Karpas-422 (cell line): Measurements from ENCODE around the gene MARS1. TPM values are rescaled to one million over a fixed set of nuclear protein-coding genes. Genes with fewer than 3 reads are reported as not detected.
"Not testable (repeated sequence)": the region's sequence is repeated elsewhere in the genome, so short reads cannot be mapped to it uniquely, and the experiment has no call there.

Experiments
- DNase-seq: peaks from one replicate; pipeline ENCODE4 v3.0.0-alpha.2; 2015
- H2AFZ ChIP-seq: fragments of 200-600 bp; sonication (generic); 2 replicates; pipeline ENCODE4 v1.6.1; 2014; ENCODE audit warnings: antibody characterized with exemption, low read length, mixed read lengths
- H3K27ac ChIP-seq: fragments of 200-600 bp; sonication (generic); 2 replicates; pipeline ENCODE4 v1.5.1; 2014; ENCODE audit warnings: mild to moderate bottlenecking, low read length, moderate library complexity
- H3K27me3 ChIP-seq: fragments of 200-600 bp; sonication (generic); 2 replicates; pipeline ENCODE4 v1.6.1; 2014; ENCODE audit warnings: low read length, mixed read lengths
- H3K36me3 ChIP-seq: fragments of 200-600 bp; sonication (generic); 2 replicates; pipeline ENCODE4 v1.6.1; 2014; ENCODE audit warnings: low read length, mixed read lengths; ENCODE audit not compliant: insufficient read depth
- H3K4me1 ChIP-seq: fragments of 200-600 bp; sonication (generic); 2 replicates; pipeline ENCODE4 v1.6.1; 2014; ENCODE audit warnings: mild to moderate bottlenecking, low read length, mixed read lengths
- H3K4me2 ChIP-seq: fragments of 200-600 bp; sonication (generic); 2 replicates; pipeline ENCODE4 v1.6.1; 2014; ENCODE audit warnings: low read length, low read depth, mild to moderate bottlenecking; ENCODE audit not compliant: poor library complexity, severe bottlenecking
- H3K4me3 ChIP-seq: fragments of 200-600 bp; sonication (generic); 2 replicates; pipeline ENCODE4 v1.5.1; 2014; ENCODE audit warnings: mild to moderate bottlenecking, antibody characterized with exemption, low read length, mixed read lengths
- H3K79me2 ChIP-seq: fragments of 200-600 bp; sonication (generic); 2 replicates; pipeline ENCODE4 v1.6.1; 2014; ENCODE audit warnings: mild to moderate bottlenecking, low read length, mixed read lengths
- H3K9ac ChIP-seq: fragments of 200-600 bp; sonication (generic); 2 replicates; pipeline ENCODE4 v1.6.0; 2014; ENCODE audit warnings: low read length
- H3K9me2 ChIP-seq: fragments of 200-600 bp; sonication (generic), shearing (Covaris generic); replicated peaks from 2 replicates; pipeline ENCODE4 v1.6.0; 2014; ENCODE audit warnings: mild to moderate bottlenecking, low read length, moderate library complexity; ENCODE audit not compliant: insufficient read depth
- H3K9me3 ChIP-seq: fragments of 300-700, 200-600 bp; sonication (generic); 2 replicates; pipeline ENCODE4 v1.6.1; 2014; ENCODE audit warnings: low read length, mixed read lengths
- H4K20me1 ChIP-seq: fragments of 200-600 bp; sonication (generic); 2 replicates; pipeline ENCODE4 v1.6.1; 2014; ENCODE audit warnings: mild to moderate bottlenecking, antibody characterized with exemption, low read length, low read depth; ENCODE audit not compliant: insufficient read depth
- total RNA-seq: library from RNA; depleted of rRNA; stranded (reverse); fragments of >200 nt; shearing (Covaris generic); gene quantifications from 2 replicates; pipeline ENCODE4 v1.2.3, GENCODE V29; 2014; ENCODE audit warnings: low replicate concordance

Gene MARS1
- total RNA-seq, 1 experiment from 2014 or later: 204 TPM

DNA sequence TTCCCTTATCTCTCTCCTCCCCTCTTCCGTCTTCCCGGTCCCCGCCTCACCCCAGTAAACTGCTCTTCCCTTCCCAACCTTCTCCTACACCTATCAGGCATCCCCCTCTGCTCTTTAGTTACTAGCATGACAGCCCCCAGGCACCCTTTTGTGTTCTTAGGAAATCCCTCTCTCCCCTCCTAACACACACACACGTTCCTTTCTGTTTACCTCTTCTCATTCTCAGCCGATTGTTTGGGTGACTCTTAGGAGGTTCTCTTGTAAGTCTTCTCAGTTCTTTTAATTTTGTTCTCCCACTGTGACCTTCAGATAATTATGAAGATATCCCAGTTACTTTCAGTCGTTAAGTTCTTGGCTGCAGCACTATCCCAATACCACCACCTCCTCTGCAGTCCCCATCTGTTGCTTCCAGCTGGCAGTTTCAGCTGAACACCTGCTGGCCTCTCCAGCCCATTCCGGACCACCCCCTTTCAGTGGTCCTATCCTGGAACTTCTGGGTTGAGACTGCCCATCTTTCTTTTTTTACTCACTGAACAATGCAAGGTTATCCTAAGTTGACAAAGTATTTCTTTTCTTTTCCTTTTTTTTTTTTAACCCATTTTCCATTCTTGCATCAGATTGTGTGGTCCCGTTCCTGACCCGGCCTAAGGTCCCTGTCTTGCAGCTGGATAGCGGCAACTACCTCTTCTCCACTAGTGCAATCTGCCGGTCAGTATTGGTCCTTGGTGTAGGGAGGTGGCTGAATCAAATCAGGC, 711 bp downstream of the MARS1 start:
- Histone ChIP-seq H3K27ac (peak overlapping the region; percentile 70; the same call in 1 of the 2 replicates), H3K9me3 (no peaks in the 10 kb centered on the region), H3K4me1 (peaks cover 14% of the 10 kb centered on the region), H3K36me3 (peaks cover 35% of the 10 kb centered on the region), H3K4me2 (peak overlapping the region; percentile 83), H2AFZ (no peak overlapping the region), H3K4me3 (peak overlapping the region; percentile 93), H3K27me3 (no peaks in the 10 kb centered on the region), H3K9me2 (no peaks in the 10 kb centered on the region), H4K20me1 (peaks cover 8% of the 10 kb centered on the region; the same call in 1 of the 2 replicates), H3K79me2 (peaks cover 26% of the 10 kb centered on the region), H3K9ac (peak overlapping the region; percentile 89)
- DNase-seq: no peak

DNA sequence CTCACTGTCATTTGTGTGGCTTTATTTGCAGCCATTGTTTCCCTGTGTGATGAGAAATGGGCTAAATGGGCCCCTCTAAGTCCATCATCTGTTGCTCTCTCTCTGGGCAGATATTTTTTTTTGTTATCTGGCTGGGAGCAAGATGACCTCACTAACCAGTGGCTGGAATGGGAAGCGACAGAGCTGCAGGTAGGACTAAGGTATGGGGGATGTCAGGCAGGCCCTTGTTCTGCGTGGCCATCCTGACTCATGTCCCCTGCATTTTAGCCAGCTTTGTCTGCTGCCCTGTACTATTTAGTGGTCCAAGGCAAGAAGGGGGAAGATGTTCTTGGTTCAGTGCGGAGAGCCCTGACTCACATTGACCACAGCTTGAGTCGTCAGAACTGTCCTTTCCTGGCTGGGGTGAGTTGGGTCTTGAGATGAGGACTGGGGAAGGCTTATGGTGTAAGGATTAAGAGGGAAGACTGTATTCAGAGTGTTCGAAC, 1.3 kb downstream of the MARS1 start:
- Histone ChIP-seq H3K4me2 (peak overlapping the region; percentile 83), H3K9me2 (no peaks in the 10 kb centered on the region), H3K4me1 (peaks cover 14% of the 10 kb centered on the region), H3K27ac (peak overlapping the region; percentile 70; the same call in 1 of the 2 replicates), H3K4me3 (peak overlapping the region; percentile 93), H3K9ac (peak overlapping the region; percentile 89), H3K27me3 (no peaks in the 10 kb centered on the region), H3K36me3 (peaks cover 38% of the 10 kb centered on the region), H2AFZ (no peak overlapping the region), H3K9me3 (no peaks in the 10 kb centered on the region), H4K20me1 (peaks cover 8% of the 10 kb centered on the region; the same call in 1 of the 2 replicates), H3K79me2 (peaks cover 26% of the 10 kb centered on the region)
- no peak for DNase-seq

DNA sequence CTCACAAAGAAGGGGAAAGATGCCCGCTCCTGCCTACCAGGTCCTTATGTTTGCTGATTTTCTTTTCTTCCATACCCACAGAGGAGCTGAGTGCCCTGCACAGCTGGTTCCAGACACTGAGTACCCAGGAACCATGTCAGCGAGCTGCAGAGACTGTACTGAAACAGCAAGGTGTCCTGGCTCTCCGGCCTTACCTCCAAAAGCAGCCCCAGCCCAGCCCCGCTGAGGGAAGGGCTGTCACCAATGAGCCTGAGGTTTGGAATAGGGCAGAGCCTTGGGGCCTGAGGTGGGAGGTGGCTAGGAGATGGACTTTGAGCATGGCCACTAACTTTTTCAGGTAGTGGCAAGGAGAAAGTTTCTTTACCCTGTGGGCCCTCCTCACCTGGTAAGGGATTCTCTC, 2.3 kb downstream of the MARS1 start:
- no peaks in the 10 kb centered on the region for H3K27me3 ChIP-seq
- H3K36me3 ChIP-seq: peaks cover 38% of the 10 kb centered on the region
- H2AFZ ChIP-seq: no peak overlapping the region
- no peaks in the 10 kb centered on the region for H3K9me2 ChIP-seq
- no peaks in the 10 kb centered on the region for H3K9me3 ChIP-seq
- peaks cover 8% of the 10 kb centered on the region; the same call in 1 of the 2 replicates for H4K20me1 ChIP-seq
- peaks cover 26% of the 10 kb centered on the region for H3K79me2 ChIP-seq
- H3K4me3 ChIP-seq: no peak overlapping the region
- H3K4me1 ChIP-seq: peaks cover 14% of the 10 kb centered on the region
- H3K27ac ChIP-seq: no peak overlapping the region
- DNase-seq: no peak
- H3K4me2 ChIP-seq: no peak overlapping the region
- no peak overlapping the region for H3K9ac ChIP-seq

DNA sequence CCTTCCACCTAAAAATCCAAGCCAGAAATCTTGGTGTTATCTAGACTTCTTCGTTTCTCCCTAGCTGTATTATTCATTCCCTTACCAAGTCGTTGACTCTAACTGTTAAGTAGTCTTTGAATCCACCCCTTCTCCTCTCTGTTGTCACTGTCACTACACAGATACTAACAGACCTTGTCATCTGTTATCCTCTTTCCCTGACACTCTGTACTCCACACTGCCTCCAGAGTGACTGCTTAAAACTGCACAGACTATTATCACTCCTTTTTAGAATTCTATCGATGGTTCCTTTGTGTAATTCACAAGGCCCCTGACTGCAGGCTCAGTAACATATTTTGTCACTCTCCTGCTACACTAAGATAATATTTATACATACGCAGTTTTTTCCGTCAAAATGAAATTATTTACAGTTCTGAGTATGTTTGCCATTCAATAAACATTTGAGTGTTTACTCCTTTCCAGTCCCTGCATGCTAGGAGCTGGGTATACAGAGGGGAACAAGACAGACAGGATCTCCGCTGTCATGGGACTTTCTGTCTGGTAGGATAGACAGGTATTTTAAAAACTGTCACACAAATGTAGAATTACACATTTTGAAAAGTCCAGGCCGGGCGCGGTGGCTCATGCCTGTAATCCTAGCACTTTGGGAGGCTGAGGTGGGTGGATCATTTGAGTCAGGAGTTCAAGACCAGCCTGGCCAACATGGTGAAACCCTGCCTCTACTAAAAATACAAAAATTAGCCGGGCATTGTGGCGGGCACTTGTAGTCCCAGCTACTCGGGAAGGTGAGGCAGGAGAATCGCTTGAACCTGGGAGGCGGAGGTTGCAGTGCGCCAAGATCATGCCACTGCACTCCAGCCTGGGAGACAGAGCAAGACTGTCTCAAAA, 3.8 kb downstream of the MARS1 start:
- DNase-seq: no peak
- peaks cover 38% of the 10 kb centered on the region for H3K36me3 ChIP-seq

DNA sequence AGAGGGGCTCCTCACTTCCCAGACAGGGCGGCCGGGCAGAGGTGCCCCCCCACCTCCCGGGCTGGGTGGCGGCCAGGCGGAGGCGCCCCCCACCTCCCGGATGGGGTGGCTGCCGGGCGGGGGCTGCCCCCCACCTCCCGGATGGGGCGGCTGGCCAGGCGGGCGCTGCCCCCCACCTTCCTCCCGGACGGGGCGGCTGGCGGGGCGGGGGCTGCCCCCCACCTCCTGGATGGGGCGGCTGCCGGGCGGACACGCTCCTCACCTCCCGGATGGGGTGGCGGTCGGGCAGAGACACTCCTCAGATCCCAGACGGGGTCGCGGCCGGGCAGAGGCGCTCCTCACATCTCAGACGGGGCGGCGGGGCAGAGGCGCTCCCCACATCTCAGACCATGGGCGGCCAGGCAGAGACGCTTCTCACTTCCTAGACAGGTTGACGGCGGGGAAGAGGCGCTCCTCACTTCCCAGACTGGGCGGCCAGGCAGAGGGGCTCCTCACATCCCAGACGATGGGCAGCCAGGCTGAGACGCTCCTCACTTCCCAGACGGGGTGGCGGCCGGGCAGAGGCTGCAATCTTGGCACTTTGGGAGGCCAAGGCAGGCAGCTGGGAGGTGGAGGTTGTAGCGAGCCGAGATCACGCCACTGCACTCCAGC, 7.3 kb downstream of the MARS1 start:
- peaks cover 46% of the 10 kb centered on the region for H3K36me3 ChIP-seq
- not testable (repeated sequence) for H3K27me3 ChIP-seq, H3K9me3 ChIP-seq, H4K20me1 ChIP-seq, H3K4me1 ChIP-seq, DNase-seq, H2AFZ ChIP-seq, H3K4me2 ChIP-seq, H3K27ac ChIP-seq, H3K79me2 ChIP-seq, H3K9ac ChIP-seq, H3K9me2 ChIP-seq, H3K4me3 ChIP-seq

More for the DNA sequence above, 3.8 kb downstream of the MARS1 start:
- no peak overlapping the region for H3K4me2 ChIP-seq
- H3K27me3 ChIP-seq: no peaks in the 10 kb centered on the region
- H3K79me2 ChIP-seq: peaks cover 26% of the 10 kb centered on the region
- no peak overlapping the region for H3K4me3 ChIP-seq
- peaks cover 8% of the 10 kb centered on the region; the same call in 1 of the 2 replicates for H4K20me1 ChIP-seq
- no peak overlapping the region for H3K27ac ChIP-seq
- no peak overlapping the region for H2AFZ ChIP-seq
- H3K9ac ChIP-seq: no peak overlapping the region
- H3K9me2 ChIP-seq: no peaks in the 10 kb centered on the region
- H3K9me3 ChIP-seq: no peaks in the 10 kb centered on the region
- peaks cover 14% of the 10 kb centered on the region for H3K4me1 ChIP-seq

DNA sequence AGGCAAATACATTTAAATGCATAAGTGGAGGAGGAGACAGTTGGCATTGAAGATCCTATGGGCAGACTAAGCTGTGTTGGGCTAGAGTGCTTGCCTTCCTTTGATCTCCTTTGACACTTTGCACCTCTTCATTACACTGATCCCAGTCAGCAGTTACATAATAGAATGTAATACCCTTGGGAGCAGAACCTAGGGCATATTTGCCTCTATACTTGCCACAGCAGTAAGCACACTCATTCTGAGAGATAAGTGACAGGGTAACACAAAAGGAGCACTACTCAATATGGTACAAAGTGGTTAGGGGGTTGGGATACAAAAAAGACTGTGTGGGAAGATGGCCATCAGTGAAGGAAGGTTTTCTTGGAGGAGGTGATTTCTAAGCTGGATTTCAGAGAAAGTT, 9.0 kb downstream of the MARS1 start:
- no peaks in the 10 kb centered on the region for H3K27me3 ChIP-seq
- H2AFZ ChIP-seq: no peak overlapping the region
- no peaks in the 10 kb centered on the region; the same call in 1 of the 2 replicates for H3K79me2 ChIP-seq
- no peak overlapping the region for H3K4me2 ChIP-seq
- H3K9ac ChIP-seq: no peak overlapping the region
- no peaks in the 10 kb centered on the region for H3K9me3 ChIP-seq
- H3K4me1 ChIP-seq: no peaks in the 10 kb centered on the region
- peaks cover 48% of the 10 kb centered on the region for H3K36me3 ChIP-seq
- no peak for DNase-seq
- no peak overlapping the region for H3K4me3 ChIP-seq
- H3K27ac ChIP-seq: no peak overlapping the region
- no peaks in the 10 kb centered on the region for H3K9me2 ChIP-seq
- no peaks in the 10 kb centered on the region for H4K20me1 ChIP-seq

DNA sequence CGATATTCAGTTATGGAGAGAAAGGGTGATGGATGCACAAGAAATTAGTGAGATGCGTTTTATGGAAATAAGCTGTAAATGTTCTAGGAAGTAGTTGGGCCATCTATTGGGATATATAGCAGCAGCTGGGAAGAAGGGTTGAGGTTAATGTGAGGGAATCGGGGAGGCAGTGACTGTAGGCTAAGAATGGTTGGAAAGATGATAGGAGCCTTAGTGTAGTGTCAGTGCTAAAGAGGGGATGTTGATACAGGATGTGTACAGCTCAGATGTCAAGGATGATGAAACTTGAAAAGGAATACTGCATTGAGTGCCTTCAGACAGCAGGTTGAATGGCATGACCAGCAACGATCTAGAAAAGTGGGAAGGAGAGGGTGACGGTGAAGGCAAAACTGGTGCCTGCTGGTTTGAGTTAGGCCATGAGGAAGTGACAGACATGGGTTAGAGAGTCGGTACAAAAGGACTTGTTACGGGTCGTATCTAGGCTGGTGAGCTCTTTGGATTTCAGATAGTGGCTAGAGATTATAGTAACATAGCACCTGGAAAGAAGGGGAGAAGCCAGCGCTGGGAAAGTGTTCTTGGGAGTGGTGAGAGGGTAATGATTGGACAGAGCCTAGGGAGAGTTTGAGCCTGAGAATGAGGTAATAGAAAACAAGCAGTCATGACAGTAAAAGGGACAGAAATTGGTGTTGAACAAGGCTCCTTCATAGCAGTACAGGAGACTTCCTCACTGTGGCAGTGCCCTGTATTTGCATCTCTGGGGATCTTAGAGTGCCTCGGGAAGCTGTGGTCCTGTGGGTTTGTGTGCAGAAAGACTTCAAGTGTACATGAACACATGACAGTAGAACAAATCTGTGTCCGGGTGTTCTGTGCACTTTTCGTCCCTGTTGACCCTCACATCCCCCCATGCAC, 9.6 kb downstream of the MARS1 start:
- no peaks in the 10 kb centered on the region for H4K20me1 ChIP-seq
- no peak overlapping the region for H3K4me2 ChIP-seq
- H3K9me3 ChIP-seq: no peaks in the 10 kb centered on the region
- H2AFZ ChIP-seq: no peak overlapping the region
- DNase-seq: no peak
- no peaks in the 10 kb centered on the region for H3K4me1 ChIP-seq
- H3K4me3 ChIP-seq: no peak overlapping the region
- no peak overlapping the region for H3K9ac ChIP-seq
- H3K27ac ChIP-seq: no peak overlapping the region
- H3K27me3 ChIP-seq: no peaks in the 10 kb centered on the region
- no peaks in the 10 kb centered on the region; the same call in 1 of the 2 replicates for H3K79me2 ChIP-seq
- H3K9me2 ChIP-seq: no peaks in the 10 kb centered on the region
- peaks cover 51% of the 10 kb centered on the region for H3K36me3 ChIP-seq
